BJ (cell line): Measurements from ENCODE around the gene LCT. TPM values are rescaled to one million over a fixed set of nuclear protein-coding genes. Genes with fewer than 3 reads are reported as not detected.

ENCODE experiments used
- CTCF ChIA-PET: fragments of 350-600 bp; formaldehyde crosslinking; extraction: SDS; loops from one replicate; lab custom pipeline; 2021; ENCODE audit warnings: antibody characterized with exemption, inconsistent platforms; lab: Yijun Ruan, JAX
- POLR2A ChIA-PET: fragments of 300-600 bp; sonication (Branson Sonifier 250); formaldehyde crosslinking; extraction: SDS; loops from one replicate; lab custom pipeline; 2021; ENCODE audit warnings: antibody characterized with exemption; lab: Charles Lee
- DNase-seq: peaks from one replicate; pipeline ENCODE4 v3.0.0-alpha.2; 2011; ENCODE audit warnings: low read depth
- H3K27me3 ChIP-seq: 2 replicates; pipeline ENCODE4 v1.6.0; 2011; ENCODE audit warnings: low read length; ENCODE audit not compliant: control insufficient read depth, insufficient read depth
- H3K36me3 ChIP-seq: 2 replicates; pipeline ENCODE4 v1.5.1; 2011; ENCODE audit warnings: low read length; ENCODE audit not compliant: control insufficient read depth, insufficient read depth
- H3K4me3 ChIP-seq: 2 replicates; pipeline ENCODE4 v1.5.1; 2011; ENCODE audit warnings: low read depth, mild to moderate bottlenecking, control low read depth, low read length
- CTCF ChIP-seq: IDR thresholded peaks from 2 replicates; pipeline ENCODE4 v1.5.1; 2011; ENCODE audit warnings: low read depth, mild to moderate bottlenecking, control low read depth, inconsistent platforms, low read length, moderate library complexity; ENCODE audit not compliant: insufficient read depth
- polyA plus RNA-seq: library from polyadenylated mRNA; depleted of rRNA; stranded (reverse); fragments of >200 nt; gene quantifications from 2 replicates; pipeline ENCODE4 v1.2.3, GENCODE V29; 2011

The LCT gene
- polyA plus RNA-seq, 1 experiment, result not detected

DNA sequence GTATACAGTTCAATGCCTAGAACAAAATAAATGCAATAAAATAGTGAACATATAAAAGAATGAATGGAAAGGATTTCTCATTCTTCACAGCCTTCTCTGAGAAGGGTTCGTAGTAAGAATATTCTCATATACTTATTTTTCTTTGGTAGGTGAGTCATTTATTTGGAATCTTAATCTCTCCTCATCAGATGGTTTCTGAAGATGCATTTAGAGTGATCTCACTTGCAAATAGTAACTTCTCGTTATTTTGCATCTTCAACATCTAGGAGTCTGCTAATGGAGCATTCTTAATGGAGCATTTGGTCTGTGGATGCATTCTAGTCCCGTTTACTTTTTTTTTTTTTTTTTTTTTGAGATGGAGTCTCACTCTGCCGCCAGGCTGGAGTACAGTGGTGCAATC is 91.4 kb downstream of the LCT start:
- POLR2A ChIA-PET, result no interaction called here
- peak; percentile 63 for DNase-seq
- no peak overlapping the region for H3K4me3 ChIP-seq
- no peak for TF ChIP-seq CTCF
- no peaks in the 10 kb centered on the region for H3K27me3 ChIP-seq
- CTCF ChIA-PET, result no interaction called here
- H3K36me3 ChIP-seq, result peaks cover 1% of the 10 kb centered on the region; the same call in 1 of the 2 replicates

- no peak for DNase-seq
- H3K27me3 ChIP-seq, result no peaks in the 10 kb centered on the region
Measured at GRCh38 chr2:135744760-135745314, 92.1 kb downstream of the LCT start.

GRCh38 chr2:135743860-135744259 is 93.1 kb downstream of the LCT start:
- ChIA-PET POLR2A (no interaction called here), CTCF (interaction anchor here (1.1 to 1.4 kb wide), 3 partner anchors 14 to 170 kb away, joined by 3 to 4 read pairs (median 3); no protein-coding TSS in a partner anchor)
- Histone ChIP-seq H3K27me3 (no peaks in the 10 kb centered on the region), H3K4me3 (peak overlapping the region; percentile 87), H3K36me3 (peaks cover under 1% of the 10 kb centered on the region; the same call in 1 of the 2 replicates)
- TF ChIP-seq CTCF, result no peak
- no peak for DNase-seq

More at GRCh38 chr2:135744760-135745314, 92.1 kb downstream of the LCT start:
- CTCF ChIA-PET, result interaction anchor here (1.3 to 1.4 kb wide), 2 partner anchors 13 to 53 kb away, joined by 3 to 4 read pairs; no protein-coding TSS in a partner anchor
- Histone ChIP-seq H3K36me3 (peaks cover 1% of the 10 kb centered on the region; the same call in 1 of the 2 replicates), H3K4me3 (no peak overlapping the region)
- TF ChIP-seq CTCF, result peak; percentile 26; the same call in 1 of the 2 replicates
- POLR2A ChIA-PET, result no interaction called here

GRCh38 chr2:135742325-135742757 is 94.6 kb downstream of the LCT start:
- TF ChIP-seq CTCF, result no peak
- ChIA-PET CTCF (interaction anchor here (0.6 kb wide), 1 partner anchor 54 kb away, joined by 3 read pairs; no protein-coding TSS in a partner anchor), POLR2A (interaction anchor here (0.6 kb wide), 2 partner anchors 11 to 524 kb away, joined by 3 to 6 read pairs; no protein-coding TSS in a partner anchor)
- Histone ChIP-seq H3K4me3 (peak overlapping the region; percentile 87), H3K27me3 (no peaks in the 10 kb centered on the region), H3K36me3 (no peaks in the 10 kb centered on the region)
- DNase-seq, result no peak
